Erythroblast (primary cell): ENCODE measurements around the gene MUC2.

Source experiments
- GATA1 ChIP-seq: IDR thresholded peaks from 2 replicates; pipeline ENCODE4 v1.6.1; 2011; ENCODE audit warnings: low read depth, mild to moderate bottlenecking, control low read depth, low read length, moderate library complexity
- POLR2A ChIP-seq: IDR thresholded peaks from 2 replicates; pipeline ENCODE4 v1.6.1; 2011; ENCODE audit warnings: mild to moderate bottlenecking, low read length

GRCh38 chr11:1087279-1087960 is 12.7 kb downstream of the MUC2 start:
- TF ChIP-seq POLR2A (no peak), GATA1 (no peak)
